ENCODE measurements around the gene CPLANE1.

CPLANE1 gene

DNA sequence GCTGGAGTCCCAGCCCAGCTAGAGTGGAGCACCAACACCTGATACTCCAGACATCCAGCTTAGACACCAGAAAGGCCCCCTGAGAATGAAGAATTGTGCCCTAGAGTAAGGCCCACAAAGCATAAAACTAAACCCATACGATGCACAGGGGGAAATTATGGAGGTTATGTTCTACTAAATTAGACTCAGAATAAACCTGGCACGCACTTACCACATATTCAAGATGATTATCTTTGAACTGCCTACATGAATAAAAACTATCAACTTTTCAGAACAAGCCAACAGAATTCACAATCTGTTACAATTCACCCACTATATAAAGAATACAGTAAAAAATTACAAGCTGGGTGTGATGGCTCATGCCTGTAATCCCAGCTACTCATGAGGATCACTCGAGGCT lies 168.5 kb downstream of the CPLANE1 start:
- no peak for DNase-seq (ENCODE audit: low read depth)
- no peak for TF ChIP-seq CTCF (conservative IDR thresholded peaks at IDR 0.05; ENCODE audit: low read length)
- no peak overlapping the region for H3K4me3 ChIP-seq (ENCODE audit: low read length)

DNA sequence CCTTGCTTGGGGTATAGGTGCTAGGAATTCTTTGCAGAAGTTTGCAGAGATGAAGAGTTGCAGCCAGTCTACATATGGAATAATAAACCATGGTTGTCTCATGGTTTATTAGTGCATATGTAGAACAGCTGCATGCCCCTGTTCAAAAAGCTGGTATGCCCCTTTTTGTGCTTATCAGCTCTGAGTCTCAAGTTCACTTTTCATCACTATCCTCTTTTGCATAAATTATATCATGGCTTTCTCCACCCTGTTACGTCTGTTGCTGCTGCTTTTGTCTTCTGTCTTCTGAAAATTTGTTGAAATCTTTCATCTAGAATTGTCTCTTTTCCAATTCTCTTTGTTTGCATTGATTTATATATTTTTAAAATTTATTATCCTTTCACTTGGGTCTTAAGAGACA lies 172.0 kb downstream of the CPLANE1 start:
- no peak for DNase-seq (ENCODE audit: low read depth)
- H3K4me3 ChIP-seq (ENCODE audit: low read length) = no peak overlapping the region
- TF ChIP-seq CTCF (conservative IDR thresholded peaks at IDR 0.05; ENCODE audit: low read length) = no peak

DNA sequence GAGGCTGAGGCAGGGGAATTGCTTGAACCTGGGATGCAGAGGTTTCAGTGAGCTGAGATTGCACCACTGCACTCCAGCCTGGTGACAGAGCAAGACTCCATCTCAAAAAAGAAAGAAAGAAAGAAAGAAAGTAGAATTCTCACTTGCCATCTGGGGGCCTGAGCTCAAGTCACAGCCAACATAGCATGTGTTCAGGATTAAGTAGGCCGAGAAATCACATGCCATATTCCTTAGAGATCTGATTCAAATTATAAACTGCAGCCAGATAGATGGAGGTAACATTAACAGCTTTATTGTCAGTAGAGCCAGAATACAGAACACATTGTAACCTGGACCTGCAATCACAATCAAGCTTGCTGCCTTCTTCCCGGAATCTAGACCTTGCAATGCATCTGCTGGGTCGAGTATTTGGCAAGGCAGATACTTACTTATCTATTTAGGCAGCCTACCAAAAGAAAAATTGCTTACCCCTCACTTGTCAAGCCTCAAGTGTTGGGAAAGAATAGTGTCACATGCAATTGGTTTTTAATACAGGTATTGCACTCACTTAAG lies 173.7 kb downstream of the CPLANE1 start:
- TF ChIP-seq CTCF (conservative IDR thresholded peaks at IDR 0.05; ENCODE audit: low read length) = no peak

GRCh38 chr5:37071901-37072581 lies 177.1 kb downstream of the CPLANE1 start:
- TF ChIP-seq CTCF (conservative IDR thresholded peaks at IDR 0.05; ENCODE audit: low read length) = no peak
- DNase-seq (ENCODE audit: low read depth) = peak; percentile 90
- H3K4me3 ChIP-seq (ENCODE audit: low read length) = no peak overlapping the region

More for the DNA sequence above, 173.7 kb downstream of the CPLANE1 start:
- DNase-seq (ENCODE audit: low read depth) = peak; percentile 16
- H3K4me3 ChIP-seq (ENCODE audit: low read length) = no peak overlapping the region

DNA sequence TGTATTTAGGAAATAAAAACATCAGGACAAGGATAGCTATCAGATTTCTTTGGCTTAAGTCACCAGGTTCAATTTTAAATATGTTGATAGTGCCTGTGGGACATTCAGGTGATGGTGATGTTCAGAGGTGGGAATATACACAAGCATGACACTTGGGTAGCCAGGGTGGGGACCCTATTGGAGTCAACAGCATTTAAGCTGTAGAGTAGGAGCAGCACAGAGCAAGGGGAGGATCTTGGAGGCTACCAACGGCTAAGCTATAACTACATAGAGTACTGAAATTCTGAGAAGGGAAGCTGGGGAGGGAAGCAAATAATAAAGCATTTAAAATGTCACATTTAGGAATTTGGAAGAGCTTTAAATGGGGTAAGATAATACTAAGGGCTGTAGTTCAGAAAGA lies 177.7 kb downstream of the CPLANE1 start:
- TF ChIP-seq CTCF (conservative IDR thresholded peaks at IDR 0.05; ENCODE audit: low read length) = no peak
- H3K4me3 ChIP-seq (ENCODE audit: low read length) = no peak overlapping the region
- no peak for DNase-seq (ENCODE audit: low read depth)

DNA sequence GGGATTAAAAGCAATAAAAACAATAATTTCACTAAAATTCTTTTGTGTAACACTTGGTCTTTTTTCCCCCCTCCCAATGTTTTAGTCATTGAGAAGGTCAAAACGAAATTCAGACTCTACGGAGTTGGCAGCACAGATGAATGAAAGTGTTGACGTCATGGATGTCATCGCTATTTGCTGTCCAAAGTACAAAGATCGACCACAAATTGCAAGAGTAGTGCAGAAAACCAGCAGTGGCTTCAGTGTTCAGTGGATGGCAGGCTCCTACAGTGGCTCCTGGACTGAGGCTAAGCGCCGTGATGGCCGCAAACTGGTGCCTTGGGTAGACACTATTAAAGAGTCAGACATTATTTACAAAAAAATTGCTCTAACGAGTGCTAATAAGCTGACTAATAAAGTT lies 184.7 kb downstream of the CPLANE1 start:
- H3K4me3 ChIP-seq (ENCODE audit: low read length) = no peak overlapping the region
- no peak for DNase-seq (ENCODE audit: low read depth)
- no peak for TF ChIP-seq CTCF (conservative IDR thresholded peaks at IDR 0.05; ENCODE audit: low read length)

DNA sequence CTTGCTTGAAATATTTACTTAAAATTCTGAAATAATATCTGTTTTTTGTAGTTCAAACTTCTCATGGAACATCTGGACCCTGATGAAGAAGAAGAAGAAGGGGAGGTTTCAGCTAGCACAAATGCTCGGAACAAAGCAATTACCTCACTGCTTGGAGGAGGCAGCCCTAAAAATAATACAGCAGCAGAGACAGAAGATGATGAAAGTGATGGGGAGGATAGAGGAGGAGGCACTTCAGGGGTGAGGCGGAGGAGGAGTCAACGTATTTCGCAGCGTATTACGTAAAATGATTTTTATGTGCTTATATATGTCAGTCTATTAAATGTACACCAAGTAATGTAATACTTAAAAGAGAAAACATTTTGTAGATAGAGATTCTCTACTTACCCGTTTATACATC lies 185.4 kb downstream of the CPLANE1 start:
- no peak for TF ChIP-seq CTCF (conservative IDR thresholded peaks at IDR 0.05; ENCODE audit: low read length)
- H3K4me3 ChIP-seq (ENCODE audit: low read length) = no peak overlapping the region
- DNase-seq (ENCODE audit: low read depth) = no peak

Data from AG10803 (cell line).